Ecto neural progenitor cell (in vitro differentiated cells): ENCODE results near the gene TINAGL1.

Source experiments
- DNase-seq: peaks from one replicate; pipeline ENCODE4 v3.0.0-alpha.2; 2018; ENCODE audit warnings: low spot score

The TINAGL1 gene

GRCh38 chr1:31568895-31569595 lies 7.3 kb upstream of the TINAGL1 start:
- DNase-seq, result no peak

GRCh38 chr1:31569596-31570173 lies 6.6 kb upstream of the TINAGL1 start:
- DNase-seq, result peak; percentile 34

- DNase-seq, result peak; percentile 41
Measured at GRCh38 chr1:31570228-31570627, 6.1 kb upstream of the TINAGL1 start.

- no peak for DNase-seq
Measured at GRCh38 chr1:31570906-31571305, 5.4 kb upstream of the TINAGL1 start.

GRCh38 chr1:31571340-31572295 lies 4.7 kb upstream of the TINAGL1 start:
- DNase-seq, result peak; percentile 32

GRCh38 chr1:31572323-31573104 lies 3.8 kb upstream of the TINAGL1 start:
- peak; percentile 34 for DNase-seq

GRCh38 chr1:31573261-31573660 lies 3.1 kb upstream of the TINAGL1 start:
- no peak for DNase-seq

GRCh38 chr1:31574749-31575368 lies 1.5 kb upstream of the TINAGL1 start:
- DNase-seq, result no peak

GRCh38 chr1:31575369-31576140 lies 760 bp upstream of the TINAGL1 start:
- peak; percentile 49 for DNase-seq

GRCh38 chr1:31576743-31577455 lies 584 bp downstream of the TINAGL1 start:
- DNase-seq, result peak; percentile 40

GRCh38 chr1:31577515-31578192 lies 1.3 kb downstream of the TINAGL1 start:
- peak; percentile 32 for DNase-seq

GRCh38 chr1:31579374-31579773 lies 3.1 kb downstream of the TINAGL1 start:
- DNase-seq, result peak; percentile 48

- DNase-seq, result no peak
Measured at GRCh38 chr1:31580513-31580870, 4.2 kb downstream of the TINAGL1 start.

GRCh38 chr1:31580891-31581603 lies 4.7 kb downstream of the TINAGL1 start:
- DNase-seq, result peak; percentile 39

GRCh38 chr1:31581821-31582810 lies 5.8 kb downstream of the TINAGL1 start:
- DNase-seq, result peak; percentile 33

GRCh38 chr1:31583082-31583994 lies 7.0 kb downstream of the TINAGL1 start:
- DNase-seq, result no peak
